Activated naive CD4-positive, alpha-beta T cell (primary cell): ENCODE measurements around the gene STK24.
A peak's percentile ranks its signal among the peaks of the same experiment; 100 is the strongest.
"Not testable (repeated sequence)": the region's sequence is repeated elsewhere in the genome, so short reads cannot be mapped to it uniquely, and the experiment has no call there.

Experiments used
- DNase-seq, 4 experiments: peaks; one replicate each; lab custom pipeline; 2025; lab: John Stamatoyannopoulos, UW

STK24 gene

DNA sequence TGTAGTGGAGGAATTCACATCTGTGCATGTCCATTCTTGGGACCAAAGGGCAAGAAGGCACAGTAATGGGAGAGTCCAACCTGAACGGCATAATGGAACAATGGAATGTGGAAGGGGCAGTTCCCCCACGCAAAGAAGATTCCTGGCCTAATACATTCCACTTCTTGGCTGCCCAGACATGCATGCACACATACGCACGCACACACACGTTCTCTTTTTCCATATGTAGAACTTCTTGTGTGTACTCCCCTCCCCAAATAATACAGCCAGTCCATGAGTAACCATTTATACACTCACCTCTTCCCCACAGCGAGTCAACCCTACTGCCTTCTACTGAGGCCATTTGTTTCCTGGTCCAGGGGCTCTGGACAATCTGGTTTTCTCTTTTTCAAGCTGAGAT lies 6.0 kb upstream of the STK24 start:
- DNase-seq, result no peak

DNA sequence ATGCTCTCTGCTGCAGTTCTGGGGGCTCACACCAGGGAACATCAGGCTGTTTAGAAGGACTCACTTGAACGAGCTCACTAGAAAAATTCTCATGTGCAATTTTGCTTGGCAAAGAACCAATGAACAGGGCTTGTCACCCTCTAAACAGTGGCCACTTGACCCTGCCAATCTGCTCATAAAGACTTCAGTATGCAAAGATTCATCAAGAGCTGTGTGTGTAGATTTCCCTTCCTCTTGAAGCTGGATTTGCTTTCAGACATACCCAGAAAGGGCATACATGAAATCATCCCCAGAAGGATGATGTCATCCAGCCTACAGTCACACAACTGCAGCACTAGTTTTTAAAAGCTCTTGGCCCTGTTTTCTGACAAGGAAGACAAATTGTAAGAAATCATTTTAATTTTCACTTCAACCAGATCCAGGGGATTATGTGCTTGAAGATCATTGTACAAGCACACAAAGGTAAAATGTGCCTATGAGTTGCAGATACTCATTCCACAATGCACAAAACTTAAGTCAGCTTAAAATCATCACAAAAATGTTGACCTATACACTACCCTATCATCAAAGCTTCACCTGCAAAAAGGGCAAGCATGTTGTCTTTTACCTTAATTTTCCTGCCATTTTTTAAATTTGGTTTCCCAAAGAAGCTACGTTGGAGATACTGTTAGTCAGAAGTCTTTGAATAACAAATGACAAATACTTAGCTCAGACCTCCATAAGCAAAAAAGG lies 5.2 kb upstream of the STK24 start:
- no peak for DNase-seq

DNA sequence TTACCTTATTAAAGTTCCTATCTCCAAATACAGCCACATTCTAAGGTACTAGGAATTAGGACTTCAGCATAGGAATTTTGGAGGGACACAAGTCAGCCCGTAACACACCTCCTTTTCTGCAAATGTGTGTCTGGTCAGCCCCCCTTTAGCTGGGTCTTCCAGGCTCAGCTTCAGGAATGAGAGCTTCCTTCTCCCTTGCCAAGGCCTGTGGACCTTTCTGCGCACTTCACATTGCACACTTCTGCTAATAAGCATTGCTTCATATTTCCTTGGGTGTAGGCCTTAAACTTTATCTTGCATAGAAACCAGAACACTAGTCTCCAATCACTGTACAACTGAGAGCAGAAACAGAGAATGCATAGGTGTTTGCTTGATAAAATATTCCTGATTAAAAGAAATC lies 4.5 kb upstream of the STK24 start:
- no peak for DNase-seq

DNA sequence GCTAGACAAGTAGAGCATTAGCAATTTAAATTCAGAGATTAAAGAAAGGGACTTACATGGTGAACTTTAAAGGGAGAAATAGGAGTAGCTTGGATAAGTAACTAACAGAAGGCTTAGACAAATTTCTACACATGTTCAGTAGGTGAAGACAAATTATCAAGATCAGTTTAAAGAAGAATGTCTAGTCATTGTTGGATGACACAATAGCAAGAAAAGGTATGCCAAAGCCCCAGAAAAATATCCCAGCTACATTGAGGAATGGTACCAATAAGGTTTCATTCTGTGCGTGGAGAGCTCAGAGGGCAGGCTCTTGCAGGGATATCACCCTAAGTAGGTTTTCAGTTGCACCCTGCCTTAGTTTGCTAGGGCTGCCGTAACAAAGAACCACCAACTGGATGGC lies 3.5 kb upstream of the STK24 start:
- DNase-seq, result no peak

DNA sequence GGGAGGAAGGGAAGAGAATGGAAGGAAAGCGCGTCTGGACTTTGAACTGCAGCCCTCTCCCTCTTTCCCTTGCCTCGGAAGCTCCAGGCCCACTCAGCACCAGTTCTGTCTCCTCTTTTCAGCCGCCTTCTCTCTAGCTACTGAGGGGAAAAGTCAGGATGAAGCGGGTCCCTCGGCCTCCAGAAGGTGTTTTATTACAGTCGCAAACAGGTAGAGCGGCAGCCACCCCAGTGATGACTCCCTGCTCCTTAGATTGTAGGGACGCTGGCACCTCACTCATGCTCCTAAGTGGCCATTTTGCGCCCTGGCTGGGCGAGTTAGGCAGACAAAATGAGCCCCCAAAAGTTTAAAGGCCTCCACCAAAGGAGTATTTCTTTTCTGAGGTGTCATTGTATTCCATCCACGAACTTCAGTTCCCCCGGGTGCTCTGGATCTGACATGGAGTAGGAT lies 954 bp upstream of the STK24 start:
- DNase-seq, result no peak

DNA sequence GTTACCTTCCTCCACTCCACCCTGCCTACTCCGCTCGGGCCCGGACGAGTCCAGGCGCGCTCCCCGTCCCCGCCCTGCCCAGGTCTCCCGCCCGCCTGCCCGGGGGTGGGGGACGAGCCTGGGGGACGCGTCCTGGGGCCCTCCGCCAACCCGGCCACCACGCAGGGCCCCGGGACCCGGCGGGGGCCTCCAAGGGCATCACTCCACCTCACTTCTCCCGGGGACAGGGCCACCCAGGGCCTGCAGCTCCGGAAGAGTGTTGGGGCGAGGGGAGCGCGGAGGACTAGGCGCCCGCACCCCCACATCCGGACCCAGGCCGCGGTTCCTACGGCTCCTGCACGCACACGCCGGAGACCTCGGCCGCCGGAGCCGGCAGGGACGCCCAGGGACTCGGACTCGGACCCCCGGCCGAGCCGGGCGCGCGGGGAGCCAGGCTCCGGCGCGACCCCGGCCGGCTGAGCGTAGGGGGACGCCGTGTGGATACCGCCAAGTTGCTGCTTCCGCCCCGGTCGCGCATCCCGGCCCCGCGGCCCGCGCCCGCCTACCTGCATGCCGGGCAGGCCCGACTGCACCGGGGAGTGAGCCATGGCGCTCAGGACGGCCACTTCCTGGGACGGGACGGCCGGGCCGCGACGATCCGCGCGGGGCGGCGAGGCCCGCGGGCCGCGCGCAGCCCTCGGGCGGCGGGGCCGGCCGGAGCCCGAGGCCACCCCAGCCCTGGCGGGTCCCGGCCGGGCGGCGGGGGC lies 534 bp downstream of the STK24 start:
- peak in 2 of 4 experiments; percentile 31 to 48 for DNase-seq

DNA sequence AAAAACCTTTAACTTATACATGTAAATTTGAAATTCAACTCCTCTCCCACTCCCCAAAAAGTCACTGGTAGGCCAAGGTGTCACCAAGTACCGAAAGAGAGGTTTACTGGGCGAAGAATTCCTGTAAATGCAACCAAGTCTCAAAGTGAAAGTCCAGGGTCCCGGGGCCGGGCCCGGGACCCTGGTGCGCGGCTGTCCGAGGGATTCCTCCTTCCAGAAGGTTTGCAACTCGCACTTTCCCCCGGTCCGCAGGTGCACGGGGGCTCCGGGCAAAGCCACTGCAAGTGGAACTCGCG lies 1.1 kb downstream of the STK24 start:
- DNase-seq, result no peak

DNA sequence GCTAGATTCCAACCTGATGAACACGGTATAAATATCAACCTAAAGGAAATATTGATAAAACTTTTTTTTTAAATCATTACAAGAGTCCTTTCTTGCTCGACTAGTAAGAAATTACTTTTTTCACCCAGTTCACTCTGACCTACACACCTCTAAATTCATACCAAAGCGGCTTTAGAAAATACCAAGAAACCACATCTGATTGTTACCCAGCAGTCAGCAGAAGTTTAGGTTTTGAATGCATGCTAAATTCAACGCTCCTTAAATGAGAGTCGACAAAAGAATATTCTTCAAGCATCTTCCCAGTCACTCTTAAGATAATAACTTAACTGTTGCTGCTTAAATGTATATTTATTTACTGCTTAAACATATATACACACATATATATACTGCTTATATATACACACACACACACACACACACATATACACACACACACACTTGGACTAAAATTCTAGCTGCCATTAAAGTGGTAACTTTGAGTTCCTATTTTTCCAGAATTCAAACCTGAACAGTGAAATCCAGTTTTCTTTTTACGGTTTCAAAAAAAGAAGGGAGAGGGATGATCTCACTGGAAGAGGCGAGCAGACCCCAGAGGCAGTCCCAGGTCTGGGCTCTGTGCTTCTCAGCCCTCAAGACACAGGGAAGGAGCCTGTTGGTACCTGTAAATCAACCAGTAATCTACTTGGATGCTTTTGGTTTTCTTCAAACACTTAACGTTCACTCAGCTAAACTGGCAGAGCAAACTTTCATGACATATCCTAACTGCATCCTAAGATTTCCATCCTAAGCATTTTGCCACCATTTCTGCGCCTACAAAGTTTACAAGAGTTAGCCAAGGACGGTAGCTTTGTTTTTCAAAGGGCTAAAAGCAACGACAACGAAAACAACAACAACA lies 1.7 kb downstream of the STK24 start:
- DNase-seq, result no peak

DNA sequence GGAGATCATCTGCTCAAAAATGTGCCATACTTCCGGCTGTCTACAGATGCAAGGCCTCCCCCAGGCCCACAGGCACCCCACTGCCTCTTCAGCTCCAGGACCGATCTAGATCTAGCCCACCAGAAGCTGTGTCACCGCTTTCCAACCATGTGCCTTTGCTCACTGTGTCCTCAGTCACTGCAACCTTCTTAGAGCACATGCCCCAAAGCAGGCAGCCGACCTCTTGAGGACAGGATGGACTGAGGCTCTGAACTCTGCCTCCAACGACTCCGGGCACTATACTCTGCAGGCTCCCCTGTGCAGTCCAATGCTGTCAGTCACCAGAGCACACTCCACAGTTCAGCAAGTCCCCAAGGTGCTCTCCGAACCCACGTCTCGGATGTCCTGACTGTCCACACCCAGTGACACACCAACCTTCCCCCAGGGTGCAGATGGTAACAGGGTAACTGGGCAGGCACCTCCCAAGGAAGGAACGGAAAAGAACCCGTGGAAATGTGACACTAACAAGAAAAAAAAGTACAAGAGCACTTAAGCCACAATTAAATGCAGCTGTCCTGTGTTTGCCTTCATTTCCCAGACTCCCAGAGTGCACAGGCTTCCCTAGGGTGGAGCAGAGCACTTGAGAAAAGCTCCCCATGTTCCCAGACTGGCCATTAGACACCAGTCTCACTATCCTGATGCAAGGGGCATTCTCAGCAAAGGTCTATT lies 4.8 kb downstream of the STK24 start:
- DNase-seq, result no peak

DNA sequence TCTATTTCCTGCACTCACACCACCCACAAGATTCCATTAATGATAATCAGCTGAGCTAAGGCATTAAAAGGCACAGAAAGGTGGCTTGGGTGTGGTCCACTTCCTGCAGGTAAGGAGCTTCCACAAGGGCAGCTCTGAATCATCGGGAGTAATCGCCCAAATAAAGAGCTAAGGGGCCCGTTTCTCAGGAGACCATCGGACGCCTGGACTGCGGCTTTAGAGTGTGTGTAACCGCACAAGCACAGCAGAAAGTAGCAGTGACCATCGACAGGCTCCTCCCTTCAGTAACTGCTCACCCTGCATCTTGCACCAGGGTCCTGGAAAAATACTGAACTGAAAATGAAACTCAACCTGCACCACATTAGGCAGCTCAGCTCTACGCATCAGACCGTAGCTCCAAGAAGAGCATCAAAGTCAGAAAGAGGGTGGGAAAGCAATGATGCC lies 6.0 kb downstream of the STK24 start:
- DNase-seq, result no peak

DNA sequence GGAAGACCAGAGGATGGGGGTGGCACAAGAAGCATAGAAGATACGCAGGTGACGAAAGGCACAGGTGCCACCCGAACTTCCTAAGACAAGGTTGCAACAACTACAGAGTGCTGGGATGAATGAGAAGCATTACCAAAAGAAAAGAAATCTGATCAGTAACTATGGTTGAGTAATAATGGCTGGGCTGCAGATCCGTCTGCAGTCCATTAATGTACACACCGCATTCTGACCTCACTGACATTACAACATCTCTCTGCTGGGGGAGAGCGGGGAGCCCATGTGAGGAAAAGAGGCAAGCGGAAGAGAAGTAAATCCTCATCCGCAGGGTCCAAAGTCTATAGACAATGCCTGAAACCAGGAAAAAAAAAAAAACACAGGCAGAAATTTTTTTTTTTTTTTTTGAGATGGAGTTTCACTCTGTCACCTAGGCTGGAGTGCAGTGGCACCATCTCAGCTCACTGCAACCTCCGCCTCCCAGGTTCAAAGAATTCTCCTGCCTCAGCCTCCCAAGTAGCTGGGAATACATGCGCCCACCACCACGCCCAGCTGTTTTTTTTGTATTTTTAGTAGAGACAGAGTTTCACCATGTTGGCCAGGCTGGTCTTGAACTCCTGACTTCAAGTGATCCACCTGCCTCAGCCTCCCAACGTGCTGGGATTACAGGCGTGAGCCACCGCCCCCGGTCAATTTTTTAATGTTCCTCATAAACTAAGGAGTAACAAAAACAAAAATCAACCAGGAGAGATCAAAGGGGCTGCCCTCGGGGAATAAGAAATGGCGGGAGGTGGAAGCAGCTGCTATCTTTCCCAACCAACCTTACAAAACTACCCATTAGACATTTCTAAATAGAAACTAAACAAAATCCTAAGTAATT lies 7.2 kb downstream of the STK24 start:
- DNase-seq, result not testable (repeated sequence)

DNA sequence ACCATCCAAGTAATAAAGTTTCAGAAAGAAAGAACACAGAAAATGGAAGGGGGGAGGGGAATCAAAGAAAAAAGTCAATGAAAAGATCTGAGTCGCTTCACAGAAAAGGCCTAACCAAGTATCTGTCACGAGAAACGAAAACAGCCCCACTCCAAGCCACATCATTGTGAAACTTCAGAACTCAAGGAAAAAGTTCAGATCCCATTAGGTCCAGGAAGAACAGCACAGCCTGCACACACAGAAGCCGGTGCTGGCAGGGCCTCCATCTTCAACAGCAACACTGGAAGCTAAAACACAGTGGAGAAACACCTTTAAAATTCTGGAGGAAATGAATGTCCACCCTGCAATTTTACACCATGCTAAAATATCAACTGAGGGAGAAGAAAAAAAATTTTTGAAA lies 8.0 kb downstream of the STK24 start:
- no peak for DNase-seq

DNA sequence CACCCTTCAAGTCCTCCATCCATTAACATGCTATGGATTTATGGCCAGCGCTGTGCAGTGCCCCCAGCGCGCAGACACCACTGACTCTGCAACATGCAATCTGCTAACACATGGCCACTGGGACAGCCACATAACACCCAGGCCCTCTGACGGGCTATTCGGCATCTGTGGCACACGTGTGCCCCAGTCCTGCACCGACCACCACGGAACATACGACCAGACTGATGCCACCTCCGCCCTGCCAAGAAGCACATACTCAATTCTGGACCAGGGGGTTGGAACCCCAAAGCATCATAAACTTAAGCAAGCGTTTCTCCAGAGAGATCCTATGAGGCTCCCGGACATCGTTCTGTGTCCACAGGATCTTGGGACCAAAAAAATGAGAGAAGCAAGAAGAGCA lies 9.8 kb downstream of the STK24 start:
- DNase-seq, result no peak

DNA sequence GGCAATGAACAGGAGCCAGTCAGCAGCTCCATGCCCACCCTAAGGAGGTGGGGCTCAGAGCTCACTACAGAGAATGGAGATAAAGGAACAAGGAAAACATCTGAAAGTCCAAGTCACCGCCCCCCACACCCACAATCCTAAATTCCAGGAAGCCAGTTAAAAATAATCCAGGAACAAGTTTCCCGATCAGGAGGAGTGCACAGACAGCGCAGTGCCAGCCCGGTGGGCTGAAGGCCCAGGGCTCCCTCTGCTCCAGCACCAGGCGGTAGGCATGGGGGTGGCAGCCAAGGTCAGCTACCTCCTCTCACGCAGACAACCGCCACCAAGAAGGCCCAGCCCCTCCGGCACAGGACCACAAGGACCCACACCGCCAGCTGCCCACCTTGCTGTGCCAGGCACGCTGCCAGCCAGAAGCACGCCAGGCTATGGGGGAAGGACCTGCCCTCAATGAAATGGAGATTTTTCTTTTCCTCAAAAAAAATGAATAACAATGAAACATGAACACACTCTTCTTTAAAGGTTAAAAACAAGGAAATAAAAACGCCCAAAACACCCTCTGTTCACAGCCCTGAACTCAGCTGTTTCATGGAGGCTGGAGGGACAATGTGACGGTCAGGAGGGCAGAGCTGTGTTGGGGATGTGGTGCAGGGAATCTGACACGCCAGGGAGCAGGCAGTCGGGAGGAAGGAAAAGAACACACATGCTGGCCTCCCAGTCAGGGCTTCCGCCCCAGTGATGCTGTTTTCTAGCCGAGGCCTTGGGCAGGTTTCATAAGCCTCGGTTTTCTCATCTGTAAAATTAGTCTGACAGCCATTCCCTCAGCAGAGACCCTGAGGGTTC lies 11.0 kb downstream of the STK24 start:
- no peak for DNase-seq

DNA sequence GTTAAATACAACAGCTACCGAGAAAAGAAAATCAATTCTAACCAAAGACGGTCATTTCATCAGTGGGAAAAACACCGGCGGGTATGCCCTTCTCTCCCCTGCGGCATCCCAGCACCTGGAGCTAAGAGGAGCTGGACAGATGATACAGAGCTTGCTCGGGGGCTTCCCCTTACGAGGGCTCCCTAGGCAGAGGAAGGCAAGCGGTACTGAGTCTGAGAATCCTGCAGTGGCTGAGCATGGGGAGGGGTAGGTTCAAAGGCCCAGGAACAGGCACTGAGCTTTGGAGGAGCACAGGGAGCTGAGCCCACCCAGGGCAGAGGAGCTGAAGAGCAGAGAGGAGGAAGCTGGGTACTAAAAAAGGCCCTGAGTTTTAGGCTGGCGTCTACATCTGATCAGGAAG lies 12.7 kb downstream of the STK24 start:
- DNase-seq, result no peak

DNA sequence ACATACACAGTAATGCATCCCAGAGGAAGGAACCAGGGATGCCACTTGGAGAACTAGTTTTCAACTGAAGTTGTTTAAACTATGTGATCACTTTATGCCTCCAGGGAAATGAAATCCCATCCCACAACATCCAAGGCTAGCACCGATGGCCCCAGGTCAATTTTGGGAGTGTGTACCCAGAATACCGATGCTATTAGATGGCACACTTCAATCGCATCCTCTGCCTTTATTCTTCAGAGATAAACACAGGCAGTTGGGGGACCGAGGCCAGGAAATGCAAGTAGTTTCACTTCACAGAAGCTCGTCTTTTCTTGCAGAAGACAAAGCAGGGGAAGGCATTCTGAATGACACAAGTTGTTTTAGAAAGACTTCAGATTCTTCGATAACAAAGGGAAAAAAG lies 13.8 kb downstream of the STK24 start:
- DNase-seq, result peak in 2 of 4 experiments; percentile 16 to 30

DNA sequence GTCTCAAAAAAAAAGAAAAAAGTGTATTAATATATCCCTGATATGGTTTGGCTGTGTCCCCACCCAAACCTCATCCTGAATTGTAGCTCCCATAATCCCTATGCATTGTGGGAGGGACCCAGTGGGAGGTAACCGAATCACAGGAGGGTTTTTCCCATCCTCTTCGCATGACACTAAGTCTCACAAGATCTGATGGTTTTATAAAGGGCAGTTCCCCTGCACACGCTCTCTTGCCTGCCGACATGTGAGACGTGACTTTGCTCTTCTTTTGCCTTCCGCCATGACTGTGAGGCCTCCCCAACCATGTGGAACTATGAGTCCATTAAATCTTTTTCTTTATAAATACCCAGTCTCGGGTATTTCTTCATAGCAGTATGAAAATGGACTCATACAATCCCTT lies 17.7 kb downstream of the STK24 start:
- DNase-seq, result no peak

DNA sequence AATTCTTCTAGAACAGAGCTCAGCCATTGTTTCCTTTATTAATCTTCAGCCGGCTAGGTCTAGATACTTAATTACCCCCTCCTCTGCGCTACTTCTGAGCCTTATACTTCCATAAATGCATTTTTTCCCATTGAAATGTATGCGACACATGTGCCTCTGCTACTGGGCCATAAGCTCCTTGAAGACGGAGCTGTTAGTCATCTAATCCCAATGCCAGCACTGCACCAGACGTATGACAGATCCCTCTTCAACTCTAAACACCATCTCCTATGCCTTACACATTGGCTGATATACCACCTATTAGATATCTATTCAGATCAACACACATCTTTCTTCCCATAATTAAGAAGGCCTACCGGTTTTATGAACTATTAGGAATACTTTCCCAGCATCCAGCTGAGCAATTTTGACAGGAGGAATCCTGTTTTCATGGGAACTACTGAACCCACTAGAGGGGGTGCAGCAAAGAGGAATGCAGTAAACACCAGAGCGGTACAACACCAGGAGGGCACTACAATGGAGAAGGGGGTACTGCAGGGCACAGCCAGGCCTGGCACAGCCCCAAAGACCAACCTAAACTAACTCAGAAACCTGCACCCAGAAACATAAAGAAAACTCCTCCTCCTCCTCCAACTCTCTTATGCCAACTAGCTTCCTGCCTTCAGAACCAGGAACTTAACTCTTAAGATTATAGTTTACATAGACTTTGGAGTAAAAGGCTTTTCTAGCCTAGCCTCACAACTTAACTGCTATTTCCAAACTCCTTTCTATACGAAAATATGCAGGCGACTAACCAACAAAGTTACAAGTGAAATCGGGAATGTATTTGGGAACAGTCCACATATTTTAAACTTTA lies 18.7 kb downstream of the STK24 start:
- DNase-seq, result no peak

DNA sequence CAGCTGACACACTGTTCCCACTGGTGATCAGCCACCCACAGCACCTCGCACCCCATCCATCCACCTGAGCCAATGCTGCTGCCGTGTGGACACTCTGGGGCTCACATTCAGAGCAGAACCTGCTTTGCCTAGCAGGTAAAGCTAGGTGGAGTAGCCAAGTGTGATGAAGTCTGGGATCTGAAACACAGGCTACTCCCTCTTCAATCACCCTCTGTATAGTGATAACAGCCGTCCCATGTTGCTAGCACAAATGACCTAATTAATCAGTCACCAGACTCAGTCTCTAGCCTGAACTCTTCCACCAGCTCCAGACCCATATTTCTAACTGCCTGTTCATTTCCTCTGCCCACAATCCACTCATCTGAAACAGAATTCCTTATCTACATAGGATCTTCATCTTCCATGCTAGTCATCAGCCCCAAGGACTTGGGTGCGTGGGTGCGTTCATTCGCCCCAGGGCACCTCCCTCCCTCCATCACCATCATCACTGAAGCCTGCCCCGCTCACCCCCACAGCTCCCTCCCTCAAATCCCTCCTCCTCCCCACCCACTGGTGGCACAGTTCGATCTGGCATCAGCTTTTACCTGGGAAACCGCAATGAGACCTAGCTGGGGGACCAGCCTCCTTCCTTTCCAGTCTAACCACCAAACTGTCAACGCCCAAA lies 19.8 kb downstream of the STK24 start:
- DNase-seq, result no peak
